GM04504 (cell line): ENCODE results near the gene IGFBP4.
"Not testable (repeated sequence)": the region's sequence is repeated elsewhere in the genome, so short reads cannot be mapped to it uniquely, and the experiment has no call there.

Source experiments
- DNase-seq: peaks from one replicate; pipeline ENCODE4 v3.0.0-alpha.2; 2012; ENCODE audit warnings: low read depth

Gene IGFBP4

DNA sequence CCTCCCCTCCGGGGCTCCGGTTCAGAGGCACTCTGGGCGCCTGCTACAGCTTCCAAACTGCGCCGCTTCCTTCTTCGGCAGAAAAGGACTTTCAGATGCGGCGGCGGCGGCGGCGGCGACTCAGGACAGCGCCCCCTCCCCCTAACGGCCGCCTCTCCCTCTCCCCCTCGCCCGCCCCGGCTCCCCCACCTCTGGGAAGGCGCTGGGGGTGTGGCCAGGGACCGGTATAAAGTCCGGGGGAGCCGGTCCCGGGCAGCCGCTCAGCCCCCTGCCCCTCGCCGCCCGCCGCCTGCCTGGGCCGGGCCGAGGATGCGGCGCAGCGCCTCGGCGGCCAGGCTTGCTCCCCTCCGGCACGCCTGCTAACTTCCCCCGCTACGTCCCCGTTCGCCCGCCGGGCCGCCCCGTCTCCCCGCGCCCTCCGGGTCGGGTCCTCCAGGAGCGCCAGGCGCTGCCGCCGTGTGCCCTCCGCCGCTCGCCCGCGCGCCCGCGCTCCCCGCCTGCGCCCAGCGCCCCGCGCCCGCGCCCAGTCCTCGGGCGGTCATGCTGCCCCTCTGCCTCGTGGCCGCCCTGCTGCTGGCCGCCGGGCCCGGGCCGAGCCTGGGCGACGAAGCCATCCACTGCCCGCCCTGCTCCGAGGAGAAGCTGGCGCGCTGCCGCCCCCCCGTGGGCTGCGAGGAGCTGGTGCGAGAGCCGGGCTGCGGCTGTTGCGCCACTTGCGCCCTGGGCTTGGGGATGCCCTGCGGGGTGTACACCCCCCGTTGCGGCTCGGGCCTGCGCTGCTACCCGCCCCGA, at the start of gene IGFBP4:
Gene IGFBP4 (plus strand): TSS at position 255 of the 792 bp plus-strand sequence. CDS start 286 bp downstream, at position 541.
- DNase-seq: no peak

DNA sequence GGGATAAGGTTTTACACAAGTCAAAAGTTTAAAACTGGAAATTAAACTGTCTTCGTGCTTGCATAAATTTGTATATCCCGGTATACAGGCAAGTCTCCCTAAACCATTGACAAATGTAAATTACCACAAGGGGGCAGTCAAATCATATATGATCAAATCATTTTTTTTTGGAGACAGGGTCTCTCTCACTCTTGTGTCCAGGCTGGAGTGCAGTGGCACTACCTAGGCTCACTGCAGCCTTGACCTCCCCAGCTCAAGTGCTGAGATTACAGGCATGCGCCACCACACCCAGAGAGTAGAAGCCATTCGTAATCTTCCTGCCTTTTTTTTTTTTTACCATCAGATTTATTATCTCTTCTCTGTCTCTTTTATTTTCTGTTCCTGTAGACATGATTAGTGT, 44.1 kb upstream of the IGFBP4 start:
- peak; percentile 32 for DNase-seq

- no peak for DNase-seq
Observed at GRCh38 chr17:40402668-40403067, 40.6 kb upstream of the IGFBP4 start.

DNA sequence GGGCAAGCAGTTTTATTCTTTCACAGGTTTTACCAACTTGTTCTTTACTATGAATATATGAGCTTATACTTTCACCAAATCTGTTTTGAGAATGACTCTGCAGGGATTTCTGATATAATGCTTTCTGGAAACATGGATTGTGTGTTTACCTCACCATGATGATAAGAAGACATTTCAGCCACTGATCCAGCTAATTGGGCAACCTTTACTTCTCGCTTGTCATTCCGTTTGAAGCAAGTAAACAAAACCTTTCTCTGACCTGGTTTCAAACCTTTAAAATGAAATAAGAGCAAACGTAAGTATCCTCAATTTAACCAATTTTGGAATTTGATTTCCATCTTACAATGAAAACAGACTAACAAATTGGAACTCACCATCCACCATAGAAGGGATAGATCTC, 39.2 kb upstream of the IGFBP4 start:
- DNase-seq: no peak

GRCh38 chr17:40407460-40407859, 35.8 kb upstream of the IGFBP4 start:
- DNase-seq: no peak

GRCh38 chr17:40409540-40409939, 33.7 kb upstream of the IGFBP4 start:
- DNase-seq: not testable (repeated sequence)

- no peak for DNase-seq
Observed at GRCh38 chr17:40410082-40410481, 33.2 kb upstream of the IGFBP4 start.

DNA sequence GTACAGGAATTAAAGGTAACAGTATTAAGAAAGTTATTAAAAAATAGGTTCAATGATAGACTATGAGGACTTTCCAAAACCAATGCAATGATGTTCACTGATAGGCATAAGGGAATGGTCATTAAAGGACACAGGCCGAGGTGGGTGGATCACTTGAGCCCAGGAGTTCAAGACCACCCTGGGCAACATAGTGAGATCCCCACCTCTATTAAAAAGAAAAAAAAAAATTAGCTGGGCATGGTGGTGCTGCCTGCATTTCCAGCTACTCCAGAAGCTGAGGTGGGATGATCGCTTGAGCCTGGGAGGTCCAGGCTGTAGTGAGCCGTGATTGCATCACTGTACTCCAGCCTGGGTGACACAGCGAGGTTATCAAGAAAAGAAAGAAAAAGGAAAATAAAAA, 31.4 kb upstream of the IGFBP4 start:
- no peak for DNase-seq

- no peak for DNase-seq
Observed at GRCh38 chr17:40412880-40413279, 30.4 kb upstream of the IGFBP4 start.

GRCh38 chr17:40414312-40414711, 28.9 kb upstream of the IGFBP4 start:
- not testable (repeated sequence) for DNase-seq

DNA sequence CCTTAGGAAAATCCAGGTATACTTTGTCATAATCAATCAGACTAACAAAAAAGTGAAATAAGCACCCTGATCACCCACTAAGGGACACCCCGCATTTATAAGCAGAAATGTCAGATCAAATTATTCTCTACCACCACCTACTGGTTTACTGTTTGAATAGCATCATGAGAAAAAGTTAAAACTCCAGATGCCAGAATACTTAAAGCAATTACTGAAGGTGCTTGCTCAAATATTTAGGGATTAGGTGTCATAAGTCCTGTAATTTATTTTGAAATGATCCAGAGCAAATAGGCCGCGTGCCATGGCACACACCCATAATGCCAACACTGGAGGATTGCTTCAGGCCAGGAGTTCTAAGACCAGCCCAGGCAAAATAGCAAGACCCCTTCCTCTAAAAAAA, 27.9 kb upstream of the IGFBP4 start:
- DNase-seq: peak; percentile 18

- DNase-seq: no peak
Observed at GRCh38 chr17:40416671-40417070, 26.6 kb upstream of the IGFBP4 start.

GRCh38 chr17:40417258-40417608, 26.0 kb upstream of the IGFBP4 start:
- no peak for DNase-seq

DNA sequence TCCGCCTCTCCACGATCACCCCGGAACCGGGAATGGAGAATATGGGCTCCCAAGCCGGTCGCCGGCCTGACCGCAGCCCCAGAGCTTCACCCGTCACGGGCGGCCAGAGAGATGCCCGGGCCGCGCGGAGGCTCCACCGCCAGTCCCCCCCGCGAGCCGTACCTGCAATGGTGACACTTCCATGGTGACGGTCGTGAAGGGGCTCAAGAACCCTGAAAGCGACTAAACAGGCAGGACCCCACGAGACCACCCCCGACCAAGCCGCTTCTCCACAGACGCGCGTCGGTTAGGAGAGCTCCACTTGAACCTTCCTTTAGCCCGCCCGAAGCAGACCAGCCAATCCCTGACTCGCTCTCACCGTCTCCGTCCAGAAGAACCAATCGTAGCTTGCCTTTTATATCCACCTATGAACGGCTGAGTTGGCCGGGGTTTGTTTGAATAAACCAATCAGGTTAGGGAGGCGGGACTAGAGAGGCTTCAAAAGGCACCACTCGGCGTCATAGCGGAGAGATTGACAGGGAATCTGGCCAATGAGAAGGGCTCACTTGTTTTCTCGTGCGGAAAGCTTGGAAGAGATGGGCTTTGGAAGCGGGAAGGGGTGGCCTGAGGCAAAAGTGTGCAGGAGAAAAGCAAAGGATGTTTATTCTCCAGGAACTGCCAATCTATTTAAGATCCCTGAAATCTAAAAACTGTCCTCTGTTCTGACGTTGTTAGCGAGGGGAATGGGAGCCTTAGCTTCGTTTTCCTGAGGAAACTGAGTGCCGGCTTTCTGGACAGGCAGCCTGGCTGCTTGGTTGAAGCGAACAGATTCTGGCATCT, 25.4 kb upstream of the IGFBP4 start, which contains the start of gene TOP2A:
Gene TOP2A (minus strand): TSS at position 288 of the 819 bp plus-strand sequence. CDS start 105 bp downstream, at position 183.
- peak; percentile 100 for DNase-seq

GRCh38 chr17:40418428-40418706, 24.9 kb upstream of the IGFBP4 start:
- DNase-seq: no peak

DNA sequence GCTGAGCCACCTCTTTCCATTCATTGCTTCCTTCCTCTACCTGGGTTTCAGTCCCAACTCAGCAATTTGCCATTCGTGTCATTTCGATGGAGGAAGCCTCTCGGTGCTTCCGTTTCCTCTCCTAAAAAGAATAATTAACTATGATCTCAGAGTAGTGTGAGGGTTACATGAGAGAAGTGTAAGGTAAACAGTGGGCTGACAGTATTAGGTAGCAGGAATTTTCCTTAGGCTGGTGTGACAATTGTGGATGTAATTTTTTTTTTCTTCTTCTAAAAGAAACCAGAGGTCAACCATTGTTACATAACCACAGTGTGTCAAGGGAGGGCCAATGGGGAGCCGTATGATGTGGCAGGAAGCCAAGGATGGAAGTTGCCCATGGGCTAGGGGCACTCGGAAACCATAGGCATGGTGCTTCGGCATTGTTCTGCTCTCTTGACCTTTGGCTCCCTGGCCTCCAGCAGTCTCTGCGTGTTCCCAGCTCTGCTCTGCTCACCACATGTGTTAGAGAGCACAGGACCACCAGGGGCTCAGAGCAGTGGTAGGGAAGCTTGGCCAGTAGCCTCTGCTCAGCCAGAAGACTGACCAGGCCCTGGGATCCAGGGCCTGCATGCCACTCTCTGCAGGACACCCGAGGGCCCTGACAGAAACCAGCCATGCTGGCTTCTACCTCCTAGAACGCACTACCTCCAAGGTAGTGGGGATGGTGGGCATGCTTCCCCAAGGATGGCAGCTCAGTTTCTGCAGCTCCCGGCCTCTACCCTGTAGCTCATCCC, 23.5 kb upstream of the IGFBP4 start:
- DNase-seq: no peak

GRCh38 chr17:40422990-40423633, 20.1 kb upstream of the IGFBP4 start:
- DNase-seq: no peak

DNA sequence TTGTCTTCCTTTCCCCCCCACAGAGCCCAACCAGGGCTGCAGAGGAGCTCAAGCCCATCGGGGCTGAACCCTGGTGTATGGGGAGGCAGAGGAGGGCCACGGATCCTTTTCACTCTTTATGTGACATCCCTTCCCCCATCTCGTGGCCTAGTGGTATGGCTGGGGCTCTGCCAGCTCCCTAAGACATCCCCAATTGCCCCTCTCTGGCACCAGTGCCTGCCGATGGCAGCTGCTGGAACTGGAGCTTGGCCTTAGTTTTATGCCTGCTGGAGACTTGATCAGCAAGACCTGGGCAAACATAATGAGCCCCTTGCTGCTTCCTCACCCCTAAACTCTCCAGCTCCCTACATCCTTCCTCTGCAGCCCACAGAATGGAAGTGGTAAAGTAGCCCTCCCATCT, 17.5 kb upstream of the IGFBP4 start:
- DNase-seq: no peak

GRCh38 chr17:40427002-40427491, 16.2 kb upstream of the IGFBP4 start:
- DNase-seq: no peak

DNA sequence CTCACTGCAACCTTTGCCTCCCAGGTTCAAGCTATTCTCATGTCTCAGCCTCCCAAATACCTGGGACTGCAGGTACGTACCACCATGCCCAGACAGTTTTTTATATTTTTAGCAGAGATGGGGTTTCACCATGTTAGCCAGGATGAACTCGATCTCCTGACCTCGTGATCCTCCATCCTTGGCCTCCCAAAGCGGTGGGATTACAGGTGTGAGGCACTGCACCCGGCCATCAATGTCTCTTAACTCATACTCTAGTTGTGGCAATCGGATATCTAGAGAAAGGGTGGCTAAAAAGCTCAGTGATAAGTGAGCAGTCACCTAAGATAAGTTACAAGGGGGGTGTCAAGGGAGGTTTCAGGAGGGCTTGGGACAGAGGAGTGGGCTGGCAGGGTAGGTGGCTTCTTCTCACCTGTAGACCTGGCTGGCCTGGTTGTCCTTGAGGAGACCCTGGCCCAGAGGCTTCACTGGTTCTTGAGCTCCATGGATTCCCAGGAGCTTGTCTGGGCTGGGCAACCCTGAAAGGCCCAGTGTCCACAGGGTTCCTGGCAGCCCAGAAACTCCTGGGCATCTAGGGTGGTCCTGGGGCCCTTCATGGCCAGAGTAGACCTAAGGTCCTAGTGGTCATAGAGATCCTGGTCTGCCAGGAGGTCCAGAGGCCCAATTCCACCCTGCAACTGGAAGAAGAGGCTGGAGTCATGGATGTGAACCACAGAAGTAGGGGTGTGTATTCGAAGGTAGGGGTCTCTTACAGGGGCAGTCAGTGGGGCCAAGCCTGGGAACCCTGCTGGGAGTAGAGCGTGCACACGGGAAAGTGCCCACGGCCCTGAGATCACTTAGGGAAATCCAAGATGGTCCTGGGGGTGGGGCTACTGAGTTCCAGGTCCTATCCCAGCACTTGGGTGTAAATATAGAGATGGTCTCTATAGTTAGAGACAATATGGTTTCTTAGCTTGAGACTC, 12.7 kb upstream of the IGFBP4 start:
- DNase-seq: no peak

GRCh38 chr17:40431231-40431602, 12.0 kb upstream of the IGFBP4 start:
- DNase-seq: no peak
